Left kidney (tissue), 2 donors: ENCODE data around the gene IMPG1. TPM values are rescaled to one million over a fixed set of nuclear protein-coding genes. Genes with fewer than 3 reads are reported as not detected.
A peak's percentile ranks its signal among the peaks of the same experiment; 100 is the strongest.

Source experiments
- DNase-seq: peaks from one replicate; pipeline ENCODE4 v3.0.0-alpha.2; 2013
- polyA plus RNA-seq: library from polyadenylated mRNA; unstranded; fragments of 120-200 nt; gene quantifications from one replicate; pipeline ENCODE4 v1.2.1, GENCODE V29; 2013; ENCODE audit not compliant: insufficient read length

IMPG1 gene
- polyA plus RNA-seq, 1 donor = 5.2 TPM

DNA sequence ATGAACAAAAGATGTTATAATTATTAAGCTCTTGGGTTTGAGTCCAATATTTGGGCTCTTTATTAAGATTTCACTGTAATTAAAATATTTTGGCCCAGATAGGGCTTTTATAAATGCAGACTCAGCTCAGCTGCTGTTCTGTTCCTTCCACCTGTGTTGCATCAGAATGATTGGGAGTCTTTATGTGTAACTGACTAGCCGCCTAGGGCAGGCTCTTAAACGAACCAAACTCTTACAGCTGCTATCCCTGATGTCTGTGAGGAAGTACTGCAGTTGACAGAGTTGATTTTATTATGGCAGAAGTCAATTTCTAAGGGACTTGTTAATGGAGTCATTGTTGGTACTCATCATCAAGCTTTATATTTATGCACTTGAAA is 178.7 kb downstream of the IMPG1 start:
- no peak for DNase-seq

DNA sequence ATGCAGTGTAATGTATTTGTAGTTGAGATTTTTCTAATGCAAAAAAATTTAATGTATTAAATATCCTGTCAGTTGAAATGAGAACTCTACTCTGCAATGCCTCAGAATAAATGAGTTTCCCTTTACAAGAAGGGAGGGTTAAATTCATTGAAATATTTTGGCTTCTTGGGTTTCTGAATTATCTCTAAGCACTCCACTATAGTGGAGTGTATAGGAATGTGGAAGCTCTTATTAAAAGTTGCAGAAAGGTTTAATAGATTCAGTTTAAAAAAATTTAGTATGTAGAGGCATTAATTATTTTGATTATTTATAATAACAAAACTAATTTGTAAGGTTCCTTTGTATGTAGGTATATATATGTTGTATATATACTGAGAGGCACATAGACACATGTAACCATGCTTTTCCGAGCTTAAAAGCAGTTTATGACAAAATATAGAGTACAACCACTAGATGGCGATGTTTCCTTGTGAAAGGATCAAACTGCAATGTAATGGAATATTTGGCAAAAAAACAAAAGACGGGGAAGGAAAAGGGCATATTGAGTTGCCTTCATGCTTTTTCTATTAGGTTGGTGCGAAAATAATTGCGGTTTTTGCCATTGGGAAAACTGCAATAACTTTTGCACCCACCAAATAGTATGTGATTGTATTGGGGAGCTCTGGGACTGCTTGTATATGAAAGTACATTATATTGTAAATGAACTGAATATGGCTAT is 179.2 kb downstream of the IMPG1 start:
- peak; percentile 73 for DNase-seq

GRCh38 chr6:75892384-75892783 is 180.1 kb downstream of the IMPG1 start:
- DNase-seq = no peak

DNA sequence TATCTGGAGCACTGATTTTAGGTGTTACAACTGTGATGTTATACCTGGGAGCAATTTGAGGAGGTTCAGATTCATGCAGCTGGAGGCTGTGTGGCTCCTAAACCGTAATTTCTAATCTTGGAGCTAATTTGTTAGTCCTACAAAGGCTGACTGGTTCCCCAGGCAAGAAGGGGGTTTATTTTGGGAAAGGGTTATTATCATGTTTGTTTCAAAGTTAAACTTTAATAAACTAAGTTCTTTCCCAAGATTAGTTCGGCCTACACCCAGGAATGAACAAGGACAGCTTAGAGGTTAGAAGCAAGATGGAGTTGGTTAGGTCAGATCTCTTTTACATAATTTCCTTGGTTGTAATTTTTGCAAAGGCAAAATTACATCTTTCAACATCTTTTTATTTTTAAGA is 187.6 kb downstream of the IMPG1 start:
- DNase-seq = no peak

GRCh38 chr6:75882734-75883133 is 189.7 kb downstream of the IMPG1 start:
- DNase-seq = no peak

DNA sequence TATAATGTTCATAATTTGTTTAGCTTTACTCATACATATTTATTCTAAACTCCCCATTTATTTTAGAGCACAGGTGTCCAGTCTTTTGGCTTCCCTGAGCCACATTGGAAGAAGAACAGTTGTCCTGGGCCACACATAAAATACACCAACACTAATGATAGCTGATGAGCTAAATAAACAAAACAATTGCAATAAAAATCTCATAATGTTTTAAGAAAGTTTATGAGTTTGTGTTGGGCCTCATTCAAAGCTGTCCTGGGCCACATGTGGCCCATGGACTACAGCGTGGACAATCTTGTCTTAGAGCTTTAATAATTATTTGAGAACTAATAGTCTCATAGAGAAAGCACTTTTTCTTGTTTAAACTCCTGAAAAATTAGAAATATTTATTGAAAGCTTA is 192.2 kb downstream of the IMPG1 start:
- DNase-seq = no peak

DNA sequence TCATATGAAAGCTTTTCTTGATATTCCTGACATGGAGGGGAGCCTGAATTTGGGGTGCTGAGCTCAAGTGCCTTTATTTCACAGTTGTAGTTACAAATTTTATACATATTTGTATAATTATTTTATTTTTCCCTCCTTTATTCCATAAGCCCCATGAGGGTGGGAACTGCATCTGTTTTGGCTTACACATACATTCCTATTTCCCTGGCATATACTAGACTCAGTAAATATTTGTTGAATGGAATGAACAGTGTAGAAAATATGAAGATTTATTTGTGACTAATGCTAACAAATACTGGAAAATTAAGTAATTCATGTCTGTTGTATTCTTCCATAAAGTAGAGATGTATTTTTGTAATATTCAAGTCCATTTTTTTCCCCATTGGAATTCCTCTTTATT is 196.3 kb downstream of the IMPG1 start:
- DNase-seq = no peak

DNA sequence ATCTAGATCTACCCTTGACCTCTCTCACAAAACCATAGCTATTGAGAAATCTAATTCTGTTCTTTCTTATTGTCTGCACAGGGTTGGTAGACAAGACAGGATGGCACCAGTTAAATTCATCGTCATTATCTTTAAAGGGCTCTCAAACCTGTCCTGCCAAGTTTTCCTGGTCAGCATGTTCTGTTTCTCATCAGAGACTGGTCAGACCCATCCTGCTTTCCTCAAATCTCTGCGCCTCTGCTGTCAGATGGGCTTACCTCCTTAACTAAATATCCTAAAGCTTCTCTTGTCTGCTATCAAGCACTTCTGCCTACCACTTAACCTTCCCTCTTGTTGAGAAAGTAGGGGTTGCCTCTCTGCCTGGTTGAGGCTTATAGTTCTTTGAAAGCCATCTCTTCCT is 198.2 kb downstream of the IMPG1 start:
- no peak for DNase-seq
